Medulla oblongata (tissue), 1 donor: ENCODE data around the gene RREB1.

ENCODE experiments used
- DNase-seq: peaks from one replicate; pipeline ENCODE4 v3.0.0-alpha.2; 2015; ENCODE audit errors: extremely low spot score

RREB1 gene

DNA sequence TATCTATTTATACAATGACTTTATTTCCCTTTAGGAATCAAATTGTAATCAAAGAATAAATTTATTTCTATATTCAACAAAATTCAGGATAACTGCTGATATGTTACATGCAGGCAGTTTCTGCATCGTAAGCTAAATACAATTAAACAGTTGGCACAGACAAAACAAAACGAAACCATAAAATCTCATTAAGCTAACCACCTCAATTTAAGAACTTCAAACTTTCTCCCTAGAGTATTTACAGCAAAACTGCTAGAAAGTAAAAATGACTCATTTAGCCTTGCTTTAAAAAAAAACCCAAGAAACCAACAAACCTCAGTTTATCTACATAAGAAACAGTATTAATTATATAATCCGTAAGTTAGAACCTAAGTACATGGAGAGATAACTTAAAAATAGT is 188.2 kb downstream of the RREB1 start:
- no peak for DNase-seq

DNA sequence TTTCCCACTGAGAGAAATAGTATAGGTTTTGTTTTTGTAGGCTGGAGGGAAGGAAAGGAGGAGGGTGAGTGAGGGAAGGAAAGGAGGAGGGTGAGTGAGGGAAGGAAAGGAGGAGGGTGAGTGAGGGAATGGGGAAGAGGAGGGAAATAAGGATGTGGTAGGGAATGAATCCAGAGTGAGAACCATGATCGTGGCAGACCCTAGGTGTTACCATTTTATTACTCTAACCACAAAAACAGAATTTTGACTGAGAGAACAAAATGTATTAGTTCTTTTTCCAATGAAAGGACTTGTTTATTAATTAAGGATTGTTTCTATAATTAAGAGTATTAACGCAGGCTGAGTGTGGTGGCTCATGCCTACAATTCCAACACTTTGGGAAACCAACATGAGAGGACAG is 188.8 kb downstream of the RREB1 start:
- DNase-seq, result no peak

DNA sequence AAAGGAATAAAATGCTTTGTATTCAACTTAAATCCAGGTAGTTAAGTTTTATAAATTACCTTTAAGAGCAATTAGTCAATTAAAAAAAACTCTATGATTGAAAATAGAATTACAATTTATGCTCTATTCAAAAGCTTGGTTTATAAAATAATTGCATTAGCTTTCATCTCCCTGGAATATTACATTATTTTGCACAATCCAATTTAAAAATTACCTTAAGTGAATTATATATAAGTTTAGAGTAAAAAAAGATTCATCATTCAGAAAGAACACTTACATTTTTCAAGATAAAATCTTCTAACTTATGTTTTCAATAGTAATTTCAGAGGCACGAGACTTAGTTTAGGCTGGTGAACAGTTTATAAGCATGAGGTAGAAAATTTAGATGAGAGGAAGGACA is 190.4 kb downstream of the RREB1 start:
- no peak for DNase-seq

DNA sequence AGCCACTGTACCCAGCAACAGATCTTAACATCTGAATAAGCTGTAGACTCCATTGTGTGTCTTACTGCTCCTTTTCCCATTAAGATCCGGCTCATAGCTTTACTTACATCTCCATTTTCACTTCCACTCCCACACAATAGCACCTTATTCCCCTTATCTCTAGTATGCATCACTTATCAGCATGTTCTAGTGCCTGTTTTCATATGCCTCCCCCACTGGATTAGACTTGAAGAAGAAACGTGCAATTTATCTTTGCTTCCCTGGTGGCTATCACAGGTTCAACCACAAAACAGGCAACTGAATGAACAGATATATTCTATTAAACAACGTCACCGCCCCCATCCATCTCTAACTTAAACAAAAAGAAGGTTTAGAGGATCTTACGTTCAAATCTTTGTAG is 193.2 kb downstream of the RREB1 start:
- no peak for DNase-seq
